Suprapubic skin (tissue), 4 donors: ENCODE results near the gene LMBR1L. TPM values are rescaled to one million over a fixed set of nuclear protein-coding genes. Genes with fewer than 3 reads are reported as not detected.

Experiments used
- DNase-seq, 2 donors: peaks; one replicate each; pipeline ENCODE4 v3.0.0-alpha.2; 2019; ENCODE audit warnings: low spot score in 2 of 2
- H3K27ac ChIP-seq: fragments of 200-600 bp; sonication (generic); one replicate; pipeline ENCODE4 v1.5.1; 2019
- H3K27me3 ChIP-seq: fragments of 200-600 bp; sonication (generic); one replicate; pipeline ENCODE4 v1.5.1; 2019
- H3K36me3 ChIP-seq: fragments of 200-600 bp; sonication (generic); one replicate; pipeline ENCODE4 v1.5.1; 2019
- H3K4me1 ChIP-seq: fragments of 200-600 bp; sonication (generic); one replicate; pipeline ENCODE4 v1.5.1; 2019
- H3K4me3 ChIP-seq: fragments of 200-600 bp; sonication (generic); one replicate; pipeline ENCODE4 v1.5.1; 2019; ENCODE audit warnings: mild to moderate bottlenecking
- H3K9me3 ChIP-seq: fragments of 200-600 bp; sonication (generic); one replicate; pipeline ENCODE4 v1.5.1; 2019
- EP300 ChIP-seq: sonication (generic); formaldehyde crosslinking; IDR thresholded peaks from one replicate; pipeline ENCODE4 v1.6.1; 2017; ENCODE audit warnings: antibody characterized with exemption
- POLR2A ChIP-seq, 2 donors: fragments of 450-650 bp; IDR thresholded peaks; one replicate each; pipeline ENCODE4 v1.6.1; 2017; ENCODE audit warnings: antibody characterized with exemption in 2 of 2, mild to moderate bottlenecking in 2 of 2, moderate library complexity in 2 of 2
- POLR2AphosphoS5 ChIP-seq, 3 donors: sonication (generic); formaldehyde crosslinking; IDR thresholded peaks; one replicate each; pipeline ENCODE4 v1.6.1; 2017; ENCODE audit warnings: antibody characterized with exemption in 3 of 3
- WGBS: methylation state at CpG from one replicate; pipeline ENCODE4 v1.1.5; 2018; 5-methylcytosine and 5-hydroxymethylcytosine counted together
- total RNA-seq, 4 donors: library from RNA; depleted of rRNA; stranded (reverse); fragments of >200 nt; gene quantifications; one replicate each; pipeline ENCODE4 v1.1.0, GENCODE V29; 2016
- TF ChIP-seq, protein P1 (sequence below), 2 donors: fragments of 200-600 bp in 1 of 2; fragments of 450-650 bp in 1 of 2; sonication (generic) in 1 of 2; IDR thresholded peaks; one replicate each; pipeline ENCODE4 v1.5.1; 2016 to 2019; ENCODE audit warnings: antibody characterized with exemption in 2 of 2, mild to moderate bottlenecking in 1 of 2, moderate library complexity in 1 of 2

Gene LMBR1L
- total RNA-seq, 4 donors from 2014 or later, result 25.3 to 152 (median 62.3) TPM

- H3K36me3 ChIP-seq, result peaks cover 13% of the 10 kb centered on the region
- WGBS, result 59% methylated on average over 5 of the region's 5 CpGs
- peaks cover 37% of the 10 kb centered on the region for H3K4me1 ChIP-seq
- TF ChIP-seq, protein P1, sequence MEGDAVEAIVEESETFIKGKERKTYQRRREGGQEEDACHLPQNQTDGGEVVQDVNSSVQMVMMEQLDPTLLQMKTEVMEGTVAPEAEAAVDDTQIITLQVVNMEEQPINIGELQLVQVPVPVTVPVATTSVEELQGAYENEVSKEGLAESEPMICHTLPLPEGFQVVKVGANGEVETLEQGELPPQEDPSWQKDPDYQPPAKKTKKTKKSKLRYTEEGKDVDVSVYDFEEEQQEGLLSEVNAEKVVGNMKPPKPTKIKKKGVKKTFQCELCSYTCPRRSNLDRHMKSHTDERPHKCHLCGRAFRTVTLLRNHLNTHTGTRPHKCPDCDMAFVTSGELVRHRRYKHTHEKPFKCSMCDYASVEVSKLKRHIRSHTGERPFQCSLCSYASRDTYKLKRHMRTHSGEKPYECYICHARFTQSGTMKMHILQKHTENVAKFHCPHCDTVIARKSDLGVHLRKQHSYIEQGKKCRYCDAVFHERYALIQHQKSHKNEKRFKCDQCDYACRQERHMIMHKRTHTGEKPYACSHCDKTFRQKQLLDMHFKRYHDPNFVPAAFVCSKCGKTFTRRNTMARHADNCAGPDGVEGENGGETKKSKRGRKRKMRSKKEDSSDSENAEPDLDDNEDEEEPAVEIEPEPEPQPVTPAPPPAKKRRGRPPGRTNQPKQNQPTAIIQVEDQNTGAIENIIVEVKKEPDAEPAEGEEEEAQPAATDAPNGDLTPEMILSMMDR (IDR thresholded peaks at IDR 0.05), result no peak
- TF ChIP-seq POLR2A (IDR thresholded peaks at IDR 0.05) (no peak), POLR2AphosphoS5 (IDR thresholded peaks at IDR 0.05) (no peak)
- no peak for DNase-seq
- peak overlapping the region; percentile 52 for H3K27ac ChIP-seq
- H3K9me3 ChIP-seq, result no peaks in the 10 kb centered on the region
- H3K27me3 ChIP-seq, result no peaks in the 10 kb centered on the region
- H3K4me3 ChIP-seq, result peak overlapping the region; percentile 90
These were observed 22.4 kb upstream of the LMBR1L start for GRCh38 chr12:49133014-49133413.

GRCh38 chr12:49131894-49132461 is 21.3 kb upstream of the LMBR1L start:
- peak overlapping the region; percentile 99 for H3K27ac ChIP-seq
- H3K4me1 ChIP-seq, result peaks cover 37% of the 10 kb centered on the region
- peak overlapping the region; percentile 90 for H3K4me3 ChIP-seq
- H3K36me3 ChIP-seq, result peaks cover 23% of the 10 kb centered on the region
- TF ChIP-seq EP300 (no peak), POLR2AphosphoS5 (IDR thresholded peaks at IDR 0.05) (no peak), POLR2A (IDR thresholded peaks at IDR 0.05) (no peak)
- TF ChIP-seq, protein P1 (IDR thresholded peaks at IDR 0.05), result no peak
- H3K9me3 ChIP-seq, result no peaks in the 10 kb centered on the region
- WGBS, result 16% methylated on average over 9 of the region's 9 CpGs
- no peaks in the 10 kb centered on the region for H3K27me3 ChIP-seq
- no peak for DNase-seq

DNA sequence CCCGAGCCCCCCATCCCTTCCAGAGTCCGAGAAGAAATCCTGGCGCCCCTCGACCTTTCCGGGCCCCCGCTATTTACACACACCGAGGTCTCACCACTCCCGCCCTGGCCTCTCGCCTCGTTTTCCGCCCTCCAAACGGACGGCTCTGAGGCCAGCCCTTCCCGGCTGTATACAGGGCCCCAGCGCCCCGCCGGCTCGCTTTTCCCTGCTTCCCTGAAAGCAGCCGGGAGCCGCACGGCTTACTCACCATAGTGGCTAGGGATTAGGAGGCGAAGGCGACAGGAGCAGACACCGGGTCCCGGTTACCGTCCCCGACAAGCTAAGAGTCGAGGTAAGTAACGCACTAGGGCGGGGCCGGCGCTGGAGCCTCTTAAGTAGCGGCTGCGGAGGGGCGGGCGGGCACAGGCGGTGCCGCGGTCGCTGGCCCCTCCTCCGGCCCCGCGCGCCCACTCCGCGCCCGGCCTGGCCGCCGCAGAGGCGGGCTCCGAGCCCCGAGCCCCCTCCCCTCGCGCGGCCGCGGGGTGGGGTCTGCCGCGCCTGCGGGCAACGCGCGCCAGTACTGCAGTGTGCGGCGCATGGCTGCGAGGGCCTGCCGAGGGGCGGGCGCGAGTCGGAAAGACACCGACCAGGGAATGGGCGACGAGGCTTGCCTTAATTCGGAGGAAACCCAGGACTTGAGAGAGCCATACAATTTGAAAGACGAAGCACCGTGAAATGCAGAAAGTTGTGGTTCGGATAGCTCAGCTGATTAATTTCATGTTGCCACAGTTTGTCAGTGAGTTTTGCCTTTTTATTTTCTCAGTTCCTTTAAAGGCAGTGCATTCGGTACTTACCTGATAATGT is 20.6 kb upstream of the LMBR1L start, which contains the start of gene TUBA1B:
TSS of gene TUBA1B (minus strand) at position 345 of the 843 bp plus-strand sequence. CDS start at position 250, 95 bp downstream.
- H3K4me1 ChIP-seq, result peaks cover 37% of the 10 kb centered on the region
- no peaks in the 10 kb centered on the region for H3K9me3 ChIP-seq
- H3K27ac ChIP-seq, result peak within 1 kb of the TSS; percentile 99
- TF ChIP-seq POLR2A (IDR thresholded peaks at IDR 0.05) (peak; percentile 89 to 98), POLR2AphosphoS5 (IDR thresholded peaks at IDR 0.05) (peak; percentile 85 to 94 (median 92)), EP300 (no peak)
- TF ChIP-seq, protein P1 (IDR thresholded peaks at IDR 0.05), result no peak
- H3K4me3 ChIP-seq, result peak within 1 kb of the TSS; percentile 90
- H3K27me3 ChIP-seq, result no peaks in the 10 kb centered on the region
- 1% methylated on average over 48 of the region's 79 CpGs for WGBS
- DNase-seq, result peak; percentile 94 to 96
- peaks cover 25% of the 10 kb centered on the region for H3K36me3 ChIP-seq

DNA sequence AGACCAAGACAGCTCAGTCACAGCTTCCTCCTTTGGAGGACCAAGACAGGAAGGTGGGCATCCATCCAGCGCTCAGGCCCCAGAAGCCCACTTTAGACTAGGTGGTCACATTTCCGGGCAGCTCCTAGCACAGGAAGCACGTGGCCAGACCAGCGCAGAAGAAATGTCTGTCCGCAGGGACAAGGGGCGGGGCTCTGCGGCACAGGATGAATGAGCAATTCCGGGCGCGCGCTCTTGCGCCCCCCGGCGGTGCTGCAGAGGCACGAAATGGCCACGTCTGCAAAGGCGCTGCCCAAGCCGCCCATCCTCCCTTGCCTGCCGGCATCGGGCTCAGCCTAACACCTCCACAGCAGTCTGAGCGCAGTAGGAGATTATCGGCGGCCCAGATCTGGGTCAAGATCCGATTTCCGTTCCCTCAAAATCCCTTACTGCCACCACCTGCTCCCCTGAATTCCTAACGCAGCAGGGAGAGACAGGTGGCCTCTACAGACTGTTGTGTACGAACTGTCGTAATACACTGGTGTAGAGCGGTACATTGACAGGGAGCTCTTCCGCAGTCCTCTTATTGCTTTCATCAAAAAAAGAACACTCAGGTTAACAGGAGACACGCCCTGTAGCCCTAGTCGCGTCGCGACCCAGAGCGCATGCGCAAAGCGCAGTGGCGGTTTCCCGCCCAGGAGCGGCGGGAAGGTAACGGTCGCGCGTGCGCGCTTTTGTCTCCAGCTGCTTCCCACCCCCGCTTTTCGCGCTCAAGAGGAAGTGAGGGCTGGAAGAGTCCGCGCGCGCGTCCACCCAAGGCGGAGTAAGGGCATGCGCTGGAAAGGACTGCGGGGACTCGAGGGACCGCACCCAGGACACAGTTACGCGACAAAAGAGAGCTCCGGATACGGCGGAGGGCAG is 19.8 kb upstream of the LMBR1L start:
- no peak for TF ChIP-seq POLR2A (IDR thresholded peaks at IDR 0.05)
- TF ChIP-seq POLR2AphosphoS5 (IDR thresholded peaks at IDR 0.05), result peak in 2 of 3 donors; percentile 41 to 79
- no peak for TF ChIP-seq EP300
- TF ChIP-seq, protein P1 (IDR thresholded peaks at IDR 0.05), result peak; percentile 65 to 95
- WGBS, result under 1% methylated on average over 23 of the region's 66 CpGs

More for the DNA sequence above, 19.8 kb upstream of the LMBR1L start:
- H3K27me3 ChIP-seq, result no peaks in the 10 kb centered on the region
- H3K27ac ChIP-seq, result peak overlapping the region; percentile 99
- H3K9me3 ChIP-seq, result no peaks in the 10 kb centered on the region
- H3K4me3 ChIP-seq, result peak overlapping the region; percentile 90
- peaks cover 37% of the 10 kb centered on the region for H3K4me1 ChIP-seq
- peaks cover 25% of the 10 kb centered on the region for H3K36me3 ChIP-seq
- DNase-seq, result peak; percentile 94 to 96
